Activated CD8-positive, alpha-beta memory T cell treated with anti-CD3 and anti-CD28 coated beads, Interleukin-2, amount 50 U/mL, for 1 hour (primary cell): Measurements from ENCODE around the gene MRE11.
"Not testable (repeated sequence)": the region's sequence is repeated elsewhere in the genome, so short reads cannot be mapped to it uniquely, and the experiment has no call there.

Experiments used
- DNase-seq: peaks from one replicate; pipeline ENCODE4 v3.0.0-alpha.2; 2020; ENCODE audit errors: extremely low read depth

Gene MRE11

DNA sequence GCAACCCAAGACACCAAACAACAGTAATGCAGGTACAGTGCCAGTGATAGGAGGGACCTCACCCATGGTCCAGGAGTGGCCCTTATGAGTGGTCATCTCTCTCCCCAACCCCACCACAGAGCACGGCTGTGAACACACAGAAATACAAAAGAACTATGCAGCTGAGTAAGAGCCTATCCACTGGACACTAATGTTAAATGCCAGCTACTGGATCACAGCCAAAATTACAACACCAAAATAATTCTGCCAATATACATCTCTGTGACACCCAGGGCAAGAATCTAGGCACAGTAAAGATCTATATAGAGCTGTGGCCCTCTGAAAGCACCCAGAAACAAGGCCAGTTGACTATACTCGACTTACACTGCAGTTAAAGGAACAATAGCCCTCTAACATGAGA lies 69.6 kb downstream of the MRE11 start:
- no peak for DNase-seq

DNA sequence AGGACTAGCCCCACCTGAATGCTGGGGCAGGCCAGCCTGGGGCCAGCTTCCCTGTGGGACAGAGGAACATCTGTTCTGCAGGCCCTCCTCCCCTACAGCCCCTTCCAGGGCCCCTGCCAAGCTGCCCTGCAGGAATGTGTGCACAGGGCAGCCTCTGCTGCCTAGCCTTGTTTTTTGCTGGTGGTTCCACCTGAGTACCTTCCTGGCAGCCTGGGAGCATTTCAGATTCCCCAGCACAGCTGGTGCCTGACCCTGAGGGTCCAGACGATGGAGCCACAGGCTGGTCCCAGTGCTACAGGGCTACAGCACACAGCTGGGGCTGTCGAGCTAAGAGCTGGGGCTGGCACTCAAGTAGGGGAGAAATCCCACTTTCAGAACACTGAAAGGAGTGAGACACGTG lies 70.1 kb downstream of the MRE11 start:
- no peak for DNase-seq

DNA sequence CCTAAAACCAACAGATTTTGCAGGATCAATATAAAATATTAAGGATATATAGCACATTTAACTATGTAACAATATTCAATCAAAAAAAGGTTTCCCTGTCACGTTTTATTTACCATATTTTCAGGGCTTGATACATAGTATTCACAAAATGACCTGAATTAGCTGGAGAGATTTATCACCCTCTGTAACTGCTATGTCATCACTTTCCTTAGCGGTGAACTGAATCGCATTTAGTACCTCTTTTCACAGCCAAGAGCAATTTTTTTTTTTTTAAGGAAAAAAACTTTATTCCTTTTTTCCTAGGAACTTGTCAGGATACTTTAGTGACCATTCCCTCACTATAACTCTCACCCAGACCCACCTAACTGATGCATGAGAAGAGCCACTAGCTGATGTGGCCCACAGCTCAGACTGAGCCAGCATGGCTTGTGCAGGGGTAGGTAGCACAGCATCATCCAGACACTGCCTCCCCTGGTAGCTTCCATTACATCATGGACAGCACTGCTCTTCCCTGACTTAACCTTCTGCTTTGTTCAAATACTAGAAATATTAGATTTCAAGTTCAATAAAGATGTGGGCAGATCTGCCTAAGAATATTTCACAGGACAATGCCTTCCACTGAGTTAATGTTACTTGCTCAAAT lies 75.4 kb downstream of the MRE11 start:
- DNase-seq: no peak

DNA sequence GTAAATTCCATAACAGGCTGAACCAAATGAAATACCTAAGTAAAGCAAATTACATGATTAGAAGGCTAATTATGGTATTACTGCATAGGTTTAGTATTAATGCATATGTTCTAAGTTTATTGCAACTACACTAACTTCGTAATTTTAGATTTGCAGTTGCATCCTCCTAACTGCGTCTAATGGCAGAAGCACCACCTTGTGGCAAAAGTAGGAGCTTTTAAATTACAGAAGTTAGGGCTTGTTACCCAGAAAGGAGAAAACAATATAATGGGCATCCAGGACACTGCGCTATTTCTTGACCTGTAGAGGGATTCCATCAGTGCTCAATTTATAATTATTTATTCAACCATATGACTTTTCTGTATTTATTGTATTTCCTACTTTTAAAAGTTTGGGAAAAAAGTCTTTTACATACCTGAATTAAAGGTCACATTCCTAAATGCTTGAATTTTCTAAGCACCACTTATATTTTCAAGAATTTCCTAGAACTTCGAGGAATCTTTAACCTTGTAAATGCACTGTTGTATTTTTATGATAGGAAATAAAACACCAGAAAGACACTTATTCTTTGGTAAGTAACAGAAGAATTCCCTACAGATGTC lies 76.2 kb downstream of the MRE11 start:
- DNase-seq: no peak

DNA sequence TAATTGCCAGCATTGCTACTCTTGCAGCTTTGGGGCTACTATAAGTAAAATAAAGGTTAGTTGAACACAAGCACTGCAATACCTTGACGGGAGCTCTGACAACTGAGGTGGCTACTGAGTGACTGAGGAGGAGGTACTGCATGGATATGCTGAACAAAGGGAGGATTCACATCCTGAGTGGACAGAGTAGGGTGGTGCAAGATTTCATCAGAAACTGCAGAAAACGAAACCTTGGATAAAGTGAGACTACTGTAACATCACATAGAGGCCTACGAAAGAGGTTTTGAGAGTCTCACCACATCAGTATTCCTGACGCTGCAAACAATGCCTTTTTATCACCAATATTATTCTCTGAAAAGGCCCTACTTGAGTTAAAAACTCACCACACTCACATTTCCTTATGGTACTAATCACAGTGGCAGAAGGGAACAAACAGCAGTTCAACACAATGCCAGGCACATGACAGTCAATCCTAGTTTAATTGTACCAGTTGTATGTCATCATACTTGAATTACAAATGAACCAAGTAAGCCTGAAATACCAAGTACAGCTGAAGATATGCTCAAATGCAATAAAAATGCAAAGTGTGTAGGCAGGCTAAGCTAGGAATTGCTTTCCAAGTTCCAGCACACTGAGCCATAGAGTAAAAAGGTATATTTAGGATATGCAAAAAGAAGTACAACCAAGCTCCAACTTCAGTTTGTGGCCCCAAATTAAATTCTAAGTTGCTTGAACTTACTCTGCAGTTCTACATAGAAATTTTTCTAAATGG lies 88.4 kb downstream of the MRE11 start:
- DNase-seq: no peak

DNA sequence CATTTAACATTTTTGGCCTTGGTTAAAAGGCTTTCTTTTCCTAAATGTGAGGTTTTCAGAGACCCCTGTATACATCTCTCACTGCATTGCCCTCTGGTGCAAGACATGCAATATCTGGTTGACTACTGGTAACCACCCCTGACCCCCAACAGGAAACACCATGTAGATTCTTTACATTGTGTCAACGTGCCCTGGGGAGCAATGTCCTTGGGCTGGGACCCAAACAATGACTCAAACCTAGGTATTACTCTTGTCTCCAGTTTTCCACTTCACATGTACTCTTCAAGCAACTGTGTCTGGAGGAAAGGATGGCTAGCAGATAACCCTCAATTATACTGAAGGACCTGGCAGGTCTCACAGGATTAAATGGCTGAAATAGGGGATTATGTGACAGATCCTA lies 91.3 kb downstream of the MRE11 start:
- no peak for DNase-seq

DNA sequence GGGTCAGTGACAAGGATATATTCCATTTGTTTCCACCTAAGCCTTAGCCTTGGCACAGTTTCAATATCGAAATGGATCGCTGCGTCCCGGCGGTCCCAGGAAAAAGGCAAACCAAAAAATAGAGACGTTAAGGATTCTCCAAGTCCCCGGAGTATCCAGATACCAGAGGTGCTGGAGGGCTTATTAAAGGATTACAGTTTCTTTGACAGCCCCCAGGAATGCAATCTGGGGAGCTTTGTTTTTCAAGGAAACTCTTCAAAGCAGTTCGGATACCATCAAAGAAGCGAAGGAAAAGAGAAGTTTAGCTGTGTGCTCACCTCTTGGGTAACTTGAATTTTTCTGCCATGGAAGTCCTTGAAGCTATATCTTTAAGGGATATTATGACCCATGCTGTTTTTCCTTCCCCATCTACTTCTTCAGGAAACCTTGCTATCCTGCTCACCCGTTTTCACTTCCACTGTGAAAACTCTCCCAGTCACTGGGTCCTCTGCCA lies 91.8 kb downstream of the MRE11 start:
- DNase-seq: no peak

DNA sequence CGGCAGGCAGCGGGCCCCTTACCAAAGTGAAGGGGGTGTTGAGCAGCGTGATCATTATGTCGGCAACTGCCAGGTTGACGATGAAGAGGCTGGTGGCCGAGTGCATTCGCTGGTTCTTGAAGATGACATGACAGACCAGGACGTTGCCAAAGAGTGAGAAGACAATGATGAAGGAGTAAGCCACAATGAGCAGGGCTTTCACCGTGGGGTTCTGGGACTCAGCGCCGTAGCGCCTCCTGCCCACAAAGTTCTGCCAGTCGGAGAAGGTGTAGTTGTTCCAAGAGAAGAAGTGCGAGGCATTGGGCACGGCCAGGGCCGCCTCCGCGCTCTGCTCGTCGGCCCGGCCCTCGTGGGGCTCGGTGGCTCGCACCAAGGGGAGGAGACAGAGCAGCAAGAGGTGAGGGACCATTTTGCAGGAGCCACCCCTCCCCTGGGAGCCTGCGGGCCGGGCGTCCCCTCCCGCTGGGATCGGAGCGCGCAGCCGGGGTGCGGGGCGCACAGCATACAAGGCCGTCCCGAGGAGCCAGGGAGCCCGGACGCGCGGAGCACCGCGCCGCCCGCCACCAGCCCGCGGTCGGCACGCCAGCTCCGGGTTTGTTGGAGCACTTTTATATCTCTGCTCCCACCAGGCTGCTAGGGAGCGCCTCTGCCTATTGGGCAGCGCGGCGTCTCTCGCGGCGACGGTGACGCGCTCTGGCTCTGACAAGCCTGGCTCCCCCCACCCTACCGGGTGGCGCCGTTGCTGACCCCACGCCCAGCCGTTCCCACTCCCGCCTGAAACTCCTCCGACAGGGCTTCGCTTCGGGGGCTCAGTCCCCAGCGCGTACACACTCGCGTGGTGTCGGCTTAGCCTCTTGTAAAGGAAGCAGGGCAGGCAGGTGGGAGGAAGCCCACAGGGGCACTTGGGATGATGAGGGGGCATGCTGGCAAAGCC lies 92.5 kb downstream of the MRE11 start, which contains the start of gene GPR83:
GPR83 (minus strand) TSS at position 581 of the 934 bp plus-strand sequence; CDS start at position 409, 172 bp downstream.
- no peak for DNase-seq

DNA sequence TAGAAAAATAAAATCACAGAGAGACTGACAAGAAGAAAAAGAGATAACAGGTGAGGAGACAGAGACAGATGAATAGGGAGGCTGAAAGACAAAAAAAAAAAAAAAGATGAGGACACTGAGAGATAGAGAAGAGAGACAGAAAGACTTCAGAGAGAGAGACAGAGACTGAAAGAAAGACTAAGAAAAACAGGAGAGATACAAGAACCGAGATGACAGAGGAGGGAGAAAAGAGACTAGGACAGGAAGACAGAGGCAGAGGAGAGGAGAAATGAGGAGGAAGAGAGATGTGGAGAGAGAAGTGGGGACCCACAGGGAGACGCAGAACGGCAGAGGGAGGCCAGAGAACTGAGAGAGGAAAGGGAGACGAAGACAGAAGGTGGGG lies 93.2 kb downstream of the MRE11 start:
- DNase-seq: no peak

DNA sequence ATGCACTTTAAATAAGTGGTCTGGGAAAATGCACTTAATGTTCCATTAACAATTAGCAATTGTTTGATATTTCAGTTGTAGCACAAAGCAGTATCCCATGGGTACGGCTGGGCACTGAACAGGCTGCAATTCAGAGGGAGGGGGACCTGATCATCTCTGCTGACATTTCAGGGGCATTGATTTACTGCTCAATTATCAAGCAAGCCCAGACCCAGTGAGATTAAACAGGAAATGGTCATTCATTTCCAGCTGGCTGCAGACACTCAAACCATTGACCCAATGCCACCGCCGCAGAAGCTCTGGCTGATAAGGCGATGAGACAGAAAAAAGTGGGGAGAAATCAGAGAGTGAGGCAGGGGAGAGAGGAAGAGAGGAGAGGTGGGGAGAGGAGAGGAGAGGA lies 93.6 kb downstream of the MRE11 start:
- DNase-seq: no peak

DNA sequence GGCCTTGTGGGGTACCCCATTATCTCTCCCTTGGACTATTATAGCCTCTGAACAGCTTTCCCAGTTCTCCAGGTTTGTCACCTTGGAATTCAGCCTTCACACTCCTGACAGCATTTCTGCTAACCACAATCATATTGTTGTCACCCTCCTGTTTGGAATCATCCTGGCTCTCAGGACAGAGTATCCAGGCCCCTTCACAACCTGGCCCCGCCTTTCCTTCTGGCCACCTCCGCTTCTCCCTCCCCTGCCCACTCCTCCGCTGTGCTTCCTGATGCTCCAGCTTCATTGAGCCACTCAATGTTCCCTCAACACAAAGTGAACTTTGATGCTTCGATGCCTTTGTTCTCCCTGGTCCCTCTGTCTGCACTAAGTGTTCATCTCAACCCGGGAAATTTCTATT lies 95.5 kb downstream of the MRE11 start:
- no peak for DNase-seq

DNA sequence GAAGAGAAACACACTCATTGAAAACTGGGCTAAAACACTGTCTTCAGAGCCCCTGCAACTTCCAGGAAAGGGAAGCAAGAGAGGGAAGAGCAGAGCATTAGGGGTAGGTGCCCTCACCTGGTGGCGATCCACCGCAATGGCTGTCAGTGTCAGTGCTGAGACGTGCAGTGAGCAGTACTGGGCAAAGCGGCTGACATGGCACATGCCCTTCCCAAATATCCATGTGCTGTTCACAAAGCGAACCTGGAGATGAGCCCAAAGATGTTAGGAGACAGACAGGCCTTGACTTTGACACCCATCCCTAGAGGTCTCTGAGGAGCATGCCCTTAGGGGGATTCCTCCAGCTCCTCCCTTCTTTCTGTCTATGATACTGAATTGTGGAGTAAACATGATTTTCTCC lies 97.4 kb downstream of the MRE11 start:
- no peak for DNase-seq

DNA sequence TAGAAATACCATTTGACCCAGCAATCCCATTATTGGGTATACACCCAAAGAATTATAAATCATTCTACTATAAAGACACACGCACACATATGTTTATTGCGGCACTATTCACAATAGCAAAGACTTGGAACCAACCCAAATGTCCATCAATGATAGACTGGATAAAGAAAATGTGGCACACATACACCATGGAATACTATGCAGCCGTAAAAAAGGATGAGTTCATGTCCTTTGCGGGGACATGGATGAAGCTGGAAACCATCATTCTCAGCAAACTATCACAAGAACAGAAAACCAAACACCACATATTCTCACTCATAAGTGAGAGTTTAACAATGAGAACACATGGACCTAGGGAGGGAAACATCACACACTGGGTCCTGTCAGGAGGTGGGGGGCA lies 101.7 kb downstream of the MRE11 start:
- DNase-seq: not testable (repeated sequence)

DNA sequence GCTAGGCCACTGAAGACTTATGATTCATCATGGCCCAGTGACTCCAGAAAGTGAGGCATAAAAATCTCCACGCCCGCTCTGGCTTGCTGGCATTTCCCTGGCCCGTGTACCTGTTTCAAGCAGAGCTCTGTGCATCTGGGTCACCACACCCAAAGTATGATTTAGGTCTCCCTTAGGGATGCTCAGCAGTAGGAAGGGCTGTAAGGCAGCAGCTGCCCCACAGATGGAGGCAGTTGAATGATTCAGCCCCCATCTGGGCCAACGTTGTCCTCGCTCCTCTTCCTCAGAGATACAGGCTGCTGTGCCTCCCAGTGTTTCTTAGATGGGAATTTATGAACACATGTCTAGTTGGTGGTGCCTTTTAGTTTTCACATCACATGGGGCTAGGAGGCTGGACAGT lies 114.0 kb downstream of the MRE11 start:
- DNase-seq: no peak

DNA sequence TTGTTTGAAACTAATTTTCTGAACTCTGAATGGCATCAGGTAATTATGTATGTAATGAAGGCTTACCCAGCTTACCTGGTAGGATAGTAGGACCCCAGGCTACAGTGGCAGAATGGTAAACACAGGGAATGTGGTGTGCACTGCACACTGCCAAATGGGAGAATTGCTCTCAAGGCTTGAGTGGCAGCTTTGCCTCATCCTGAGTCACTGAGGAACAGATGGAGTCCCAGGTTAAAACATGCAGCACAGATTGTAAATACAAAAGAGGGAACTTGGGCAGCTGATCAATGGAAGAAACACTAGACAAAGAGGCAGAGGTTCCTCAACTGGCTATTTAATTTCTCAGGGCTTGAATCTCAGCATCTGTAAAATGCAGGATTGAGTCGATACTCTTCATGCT lies 116.8 kb downstream of the MRE11 start:
- DNase-seq: no peak

DNA sequence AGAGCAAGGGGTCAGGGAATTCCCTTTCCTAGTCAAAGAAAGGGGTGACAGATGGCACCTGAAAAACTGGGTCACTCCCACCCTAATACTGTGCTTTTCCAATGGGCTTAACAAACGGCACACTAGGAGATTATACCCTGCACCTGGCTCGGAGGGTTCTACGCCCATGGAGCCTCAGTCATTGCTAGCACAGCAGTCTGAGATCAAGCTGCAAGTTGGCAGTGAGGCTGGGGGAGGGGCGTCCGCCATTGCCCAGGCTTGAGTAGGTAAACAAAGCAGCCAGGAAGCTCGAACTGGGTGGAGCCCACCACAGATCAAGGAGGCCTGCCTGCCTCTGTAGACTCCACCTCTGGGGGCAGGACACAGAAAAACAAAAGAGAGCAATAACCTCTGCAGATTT lies 123.1 kb downstream of the MRE11 start:
- not testable (repeated sequence) for DNase-seq
